ENCODE results near the gene TSPAN18. TPM values are rescaled to one million over a fixed set of nuclear protein-coding genes. Genes with fewer than 3 reads are reported as not detected.
A peak's percentile ranks its signal among the peaks of the same experiment; 100 is the strongest.

Gene TSPAN18
- total RNA-seq, 1 donor from 2014 or later: 31.5 TPM

DNA sequence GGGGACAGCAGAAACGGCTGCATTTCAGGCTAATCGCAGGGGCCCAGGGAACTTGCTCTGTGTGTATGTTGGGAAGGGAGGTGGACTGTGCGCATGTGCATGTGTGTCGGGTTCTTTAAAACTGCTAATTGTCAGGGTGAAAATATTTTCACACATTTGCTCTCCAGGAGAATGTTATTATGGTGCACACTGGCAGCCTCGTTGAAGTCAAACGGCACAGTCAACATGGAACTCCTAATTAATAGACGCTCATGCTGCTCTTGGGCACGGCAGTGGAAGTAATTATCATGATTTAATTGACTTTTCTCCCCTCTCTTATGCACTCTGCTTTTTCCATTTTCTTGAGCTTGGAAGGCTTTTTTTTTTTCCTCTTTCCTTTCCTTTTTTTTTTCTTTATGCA lies 92.6 kb downstream of the TSPAN18 start:
- DNase-seq (ENCODE audit: low read depth in 2 of 2): no peak

DNA sequence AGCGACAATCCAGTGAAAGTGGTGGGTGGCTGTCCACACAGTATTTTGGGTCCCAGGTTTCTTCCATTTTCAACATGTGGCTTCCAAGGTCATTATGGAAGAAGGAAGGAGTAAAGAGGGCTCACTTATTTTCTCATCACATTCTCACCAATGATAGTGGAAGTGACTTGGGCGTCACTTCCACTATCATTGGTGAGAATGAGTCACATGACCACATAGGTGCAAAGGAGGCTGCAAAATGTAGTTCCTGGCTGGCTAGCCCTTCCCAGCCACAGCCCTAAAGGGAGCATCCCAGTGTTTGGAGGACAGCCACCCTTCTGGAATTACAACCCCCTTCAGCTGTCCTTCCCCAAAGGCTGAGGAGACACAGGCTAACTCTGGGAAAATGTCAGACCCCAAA lies 95.6 kb downstream of the TSPAN18 start:
- DNase-seq (ENCODE audit: low read depth in 2 of 2): no peak

DNA sequence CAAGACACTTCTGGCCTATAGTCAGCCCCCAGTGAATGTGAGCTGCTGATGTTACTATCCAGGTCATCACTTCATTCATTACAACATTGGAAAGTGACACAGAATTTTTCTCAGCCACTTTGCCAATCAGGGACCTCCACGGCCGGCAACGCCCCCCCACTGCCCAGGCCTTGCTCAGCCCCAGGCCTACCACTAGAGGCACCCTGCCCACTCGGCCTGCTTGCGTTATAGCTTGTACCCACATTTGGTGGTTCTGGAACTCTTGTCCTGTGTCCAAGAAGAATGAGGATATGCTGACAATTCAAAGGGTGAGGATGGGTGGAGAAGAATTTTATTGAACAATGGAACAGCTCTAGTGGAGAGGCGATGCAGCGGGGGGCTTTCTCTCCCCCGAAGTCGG lies 96.2 kb downstream of the TSPAN18 start:
- peak; percentile 16 to 40 for DNase-seq (ENCODE audit: low read depth in 2 of 2)

DNA sequence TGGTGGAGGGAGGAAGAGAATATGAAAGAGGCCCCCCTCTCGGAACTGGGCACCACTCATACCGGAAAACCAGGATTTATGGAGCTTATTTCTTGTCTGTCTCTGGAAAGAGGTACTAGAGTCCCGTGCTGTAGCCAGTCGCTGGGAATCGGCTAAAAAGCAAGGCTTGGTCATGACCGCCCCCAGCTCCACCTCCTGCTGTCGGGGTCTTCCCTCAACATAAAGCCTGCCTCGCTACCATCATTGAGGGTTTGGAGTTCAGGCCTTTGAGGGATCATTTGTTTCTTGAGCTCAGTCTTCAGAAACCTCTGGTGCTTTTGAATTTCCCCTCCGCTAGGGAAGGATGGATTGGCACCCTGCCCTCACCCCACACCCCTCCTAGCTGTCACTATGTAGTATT lies 97.1 kb downstream of the TSPAN18 start:
- peak in 1 of 2 donors; percentile 49 for DNase-seq (ENCODE audit: low read depth in 2 of 2)

DNA sequence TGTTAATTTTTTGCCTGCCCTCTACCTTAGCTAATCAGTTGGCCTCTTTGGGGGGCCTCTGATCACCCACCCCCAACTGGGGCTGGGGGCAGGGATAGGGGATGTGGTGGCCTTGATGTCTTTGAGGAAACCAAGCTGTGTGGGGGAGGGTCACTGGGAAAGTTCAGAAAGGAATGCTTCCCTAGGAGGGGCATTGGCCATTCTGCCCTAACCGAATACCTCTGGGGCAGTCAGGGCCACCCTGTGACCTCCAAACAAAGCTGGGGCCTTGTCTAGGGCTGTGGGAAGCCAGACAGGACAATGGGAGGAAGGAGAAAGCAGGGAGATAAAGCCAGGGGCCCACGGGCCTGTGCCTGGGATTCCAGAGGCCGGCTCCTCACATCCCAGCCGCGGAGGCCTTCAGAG lies 97.5 kb downstream of the TSPAN18 start:
- DNase-seq (ENCODE audit: low read depth in 2 of 2): peak; percentile 52 to 95

DNA sequence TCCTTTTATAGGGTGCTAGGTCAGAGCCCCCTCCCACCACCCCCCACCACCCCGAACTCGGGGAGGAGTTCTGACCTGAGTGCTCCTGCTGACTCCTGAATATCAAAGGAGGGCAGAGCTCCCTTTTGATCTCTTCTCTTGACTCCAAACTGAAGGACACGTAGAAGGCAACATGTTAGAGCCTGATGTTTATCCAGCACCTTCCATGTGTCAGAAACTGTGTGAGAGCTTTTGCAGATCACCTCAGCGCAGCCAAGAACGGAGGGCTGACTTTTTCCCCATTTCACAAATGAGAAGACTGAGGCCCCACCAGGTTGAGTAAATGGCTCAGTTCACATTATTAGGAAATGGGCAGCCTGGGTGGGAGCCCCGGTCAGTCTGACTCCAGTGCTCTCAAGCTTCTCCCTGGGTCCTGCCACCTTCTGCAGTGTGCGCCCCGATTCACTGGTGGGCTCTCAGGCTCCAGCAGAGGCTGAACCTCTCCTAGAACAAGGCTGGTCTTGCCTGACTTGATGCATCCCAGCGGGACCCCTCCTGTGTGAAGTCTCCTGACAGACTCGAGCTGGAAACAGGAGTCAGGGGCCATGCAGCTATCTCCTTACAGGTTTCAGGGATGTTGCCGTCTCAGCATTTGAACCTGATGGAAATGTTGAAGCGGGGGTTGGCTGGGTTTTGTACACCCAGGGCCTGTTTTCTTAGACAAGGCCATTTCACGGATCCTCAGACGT lies 98.5 kb downstream of the TSPAN18 start:
- no peak for DNase-seq (ENCODE audit: low read depth in 2 of 2)

DNA sequence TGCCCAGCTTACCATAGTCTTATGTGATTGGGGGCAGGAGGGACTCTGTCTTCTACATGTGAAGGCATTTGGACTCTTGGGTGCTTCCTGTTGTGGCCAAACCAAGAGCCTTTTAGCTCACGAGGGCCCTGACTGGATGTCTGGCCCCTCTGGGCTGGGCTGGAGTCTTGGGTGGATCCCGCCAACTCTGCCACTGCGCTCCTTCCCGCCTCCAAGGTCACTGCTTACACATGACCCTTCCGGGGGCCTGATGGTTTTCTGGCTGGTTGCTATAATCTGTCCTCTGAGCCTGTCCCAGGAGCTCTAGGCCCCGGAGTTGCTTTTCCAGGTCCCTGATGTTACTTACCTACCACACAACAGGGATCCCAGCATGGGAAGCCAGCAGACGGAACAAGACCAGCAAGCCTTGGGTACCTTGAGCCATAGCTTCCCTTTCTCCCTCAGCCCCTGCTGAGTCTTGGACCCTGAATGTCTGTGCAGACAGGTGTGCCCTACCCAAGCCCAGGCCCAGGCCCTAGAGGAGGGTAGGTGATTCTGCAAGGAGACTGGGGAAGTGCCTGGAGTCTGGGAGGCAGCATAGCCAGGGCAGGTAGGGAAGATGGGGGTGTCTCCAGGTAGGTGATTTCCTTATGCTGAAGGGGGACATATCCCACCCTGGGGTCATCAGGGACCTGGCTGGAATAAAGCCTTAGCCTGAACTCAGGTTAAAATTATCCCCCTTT lies 100.3 kb downstream of the TSPAN18 start:
- no peak for DNase-seq (ENCODE audit: low read depth in 2 of 2)

DNA sequence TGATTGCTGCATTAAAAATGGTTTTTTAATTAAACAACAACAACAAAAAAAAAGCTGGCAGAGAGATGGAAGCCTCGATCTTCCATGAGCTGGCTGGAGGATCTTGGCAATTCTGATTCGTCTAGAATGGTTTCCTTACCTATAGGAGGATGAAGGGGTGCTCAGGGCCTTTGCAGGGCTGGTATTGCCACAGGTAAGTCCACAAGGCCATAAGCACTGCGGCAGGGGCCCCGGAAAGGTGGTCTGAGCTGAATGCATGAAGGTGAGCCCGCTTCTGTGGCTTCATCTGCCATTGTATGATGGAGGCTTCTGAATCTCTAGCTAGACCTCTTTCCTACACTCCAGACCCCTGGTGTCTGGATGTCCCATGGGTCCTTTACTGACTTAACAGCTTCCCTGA lies 101.5 kb downstream of the TSPAN18 start:
- no peak for DNase-seq (ENCODE audit: low read depth in 2 of 2)

DNA sequence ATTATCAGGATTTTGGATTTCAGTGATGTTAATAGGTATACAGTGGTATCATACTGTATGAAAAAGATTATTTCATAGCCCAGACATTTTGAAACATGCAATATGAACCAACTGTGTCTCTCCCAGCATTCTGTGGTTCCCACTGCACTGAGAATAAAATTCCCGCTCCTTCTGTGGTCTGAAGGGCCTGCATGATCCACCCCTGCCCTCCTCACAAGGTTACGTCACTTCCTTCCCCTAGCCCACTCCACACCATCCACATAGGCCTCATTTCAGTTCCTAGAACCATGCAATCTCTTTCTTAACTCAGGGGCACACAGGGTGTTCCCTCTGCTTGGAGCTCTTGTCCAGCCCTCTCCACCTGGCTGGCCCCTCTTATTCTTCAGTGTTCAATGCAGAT lies 103.1 kb downstream of the TSPAN18 start:
- no peak for DNase-seq (ENCODE audit: low read depth in 2 of 2)

DNA sequence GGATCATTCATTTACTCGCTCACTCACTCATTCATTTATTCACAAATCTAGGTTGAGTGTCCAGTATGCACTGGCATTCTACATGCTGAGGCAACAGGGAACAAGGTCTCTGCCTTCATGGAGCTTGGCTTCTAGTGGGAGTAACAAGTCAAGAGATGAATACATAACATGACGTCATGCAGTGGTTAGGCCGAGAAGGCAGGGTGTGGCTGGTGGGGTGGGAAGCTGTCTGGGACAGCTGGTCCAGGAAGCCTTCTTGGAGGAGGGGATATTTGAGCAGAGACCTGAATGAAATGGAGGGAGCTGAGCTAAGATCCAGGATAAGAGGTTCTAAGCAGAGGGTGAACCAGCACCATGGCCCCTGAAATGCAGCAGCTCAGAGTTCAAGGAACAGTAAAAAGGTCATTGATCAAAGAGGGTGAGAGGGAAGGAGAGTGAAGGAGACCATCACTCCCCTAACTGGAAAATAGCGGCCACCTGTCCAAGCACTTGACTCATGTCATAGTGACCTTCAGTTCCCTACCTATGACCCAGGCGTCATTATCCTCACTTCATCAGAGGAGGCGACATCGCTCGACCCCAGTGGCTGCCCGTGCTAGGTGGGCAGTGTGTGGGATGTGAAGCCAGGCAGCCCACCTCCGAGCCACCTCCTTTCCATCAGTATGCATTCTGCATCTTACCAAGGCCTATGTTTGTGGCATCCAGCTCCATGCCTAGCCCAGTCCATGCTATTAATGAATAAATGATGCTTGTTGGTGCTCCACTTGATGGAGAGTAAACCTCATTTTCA lies 105.0 kb downstream of the TSPAN18 start:
- DNase-seq (ENCODE audit: low read depth in 2 of 2): no peak

DNA sequence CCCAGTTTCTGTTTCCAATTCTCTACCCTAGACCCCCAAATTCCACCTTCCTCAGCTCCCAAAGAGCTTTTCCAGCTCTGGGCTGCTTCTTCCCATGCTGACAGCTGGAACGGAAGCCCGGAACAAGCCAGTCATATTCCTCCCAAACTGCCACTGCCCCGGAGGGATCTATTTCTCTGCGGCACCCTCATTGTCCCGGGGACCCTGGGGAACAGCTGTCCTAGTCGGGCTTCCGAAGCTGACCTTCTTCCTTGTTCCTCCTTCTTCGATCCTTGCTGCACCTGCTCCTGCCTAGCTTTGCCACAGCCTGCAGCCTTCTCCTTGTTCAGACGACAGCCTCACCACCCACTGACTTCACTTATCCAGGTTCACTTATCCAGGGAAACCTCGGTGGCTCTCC lies 105.7 kb downstream of the TSPAN18 start:
- DNase-seq (ENCODE audit: low read depth in 2 of 2): no peak

DNA sequence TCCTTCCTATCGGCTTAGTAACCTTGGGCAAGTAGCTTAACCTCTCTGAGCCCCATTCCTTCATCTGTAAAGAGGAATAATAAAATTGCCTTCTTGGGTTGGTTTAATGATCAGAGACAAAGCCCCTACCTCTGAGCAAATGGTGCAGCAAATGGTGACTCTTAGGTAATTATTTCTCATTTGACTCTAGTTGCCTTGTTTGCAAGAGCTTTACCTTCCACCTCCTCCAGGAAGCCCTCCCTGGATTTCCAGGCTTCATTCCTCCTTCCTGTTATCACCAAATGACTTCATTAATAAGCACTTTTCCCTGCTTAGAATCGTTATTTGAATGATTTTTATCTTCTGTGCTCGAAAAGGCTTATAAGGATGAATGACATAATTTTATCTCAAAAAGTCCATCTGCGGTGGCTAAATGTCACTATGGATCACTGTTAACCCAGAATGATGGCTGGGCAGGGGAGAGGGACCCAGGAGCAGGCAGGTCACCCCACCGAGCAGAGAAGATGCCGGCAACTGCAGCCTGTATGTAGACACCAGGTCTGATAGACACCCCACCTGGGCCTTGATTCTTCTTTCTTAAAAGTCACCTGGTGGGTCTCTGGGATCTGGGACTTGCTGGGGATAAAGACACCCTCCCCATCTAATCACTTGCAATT lies 106.6 kb downstream of the TSPAN18 start:
- DNase-seq (ENCODE audit: low read depth in 2 of 2): no peak

DNA sequence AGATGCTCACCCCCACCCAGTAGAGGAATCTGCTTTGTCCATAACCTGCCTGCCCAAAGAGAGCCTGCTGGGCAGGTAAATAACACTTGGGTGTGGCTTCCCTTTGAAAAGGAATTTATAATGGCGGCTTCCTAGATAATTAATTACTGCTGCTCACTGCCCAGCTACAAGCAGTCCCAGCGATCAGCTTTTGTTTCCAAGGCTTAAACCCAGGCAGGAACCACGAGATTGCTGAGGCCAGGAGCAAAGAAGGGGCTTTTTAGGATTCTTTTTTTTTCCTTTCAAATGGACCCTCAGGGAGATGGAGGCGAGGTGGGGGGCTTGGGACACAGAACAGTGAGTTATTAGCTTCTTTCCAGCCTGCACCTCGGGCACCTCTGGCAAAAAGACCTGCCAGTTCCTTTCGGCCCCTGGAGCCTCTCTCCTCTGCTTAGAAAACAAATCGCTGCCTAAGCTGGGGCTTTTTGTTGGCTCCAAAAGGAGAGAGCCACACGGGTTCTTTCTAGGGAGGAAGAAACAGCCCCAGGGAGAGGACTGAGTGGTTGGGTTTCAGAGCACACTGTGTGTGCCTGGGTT lies 107.2 kb downstream of the TSPAN18 start:
- DNase-seq (ENCODE audit: low read depth in 2 of 2): no peak

DNA sequence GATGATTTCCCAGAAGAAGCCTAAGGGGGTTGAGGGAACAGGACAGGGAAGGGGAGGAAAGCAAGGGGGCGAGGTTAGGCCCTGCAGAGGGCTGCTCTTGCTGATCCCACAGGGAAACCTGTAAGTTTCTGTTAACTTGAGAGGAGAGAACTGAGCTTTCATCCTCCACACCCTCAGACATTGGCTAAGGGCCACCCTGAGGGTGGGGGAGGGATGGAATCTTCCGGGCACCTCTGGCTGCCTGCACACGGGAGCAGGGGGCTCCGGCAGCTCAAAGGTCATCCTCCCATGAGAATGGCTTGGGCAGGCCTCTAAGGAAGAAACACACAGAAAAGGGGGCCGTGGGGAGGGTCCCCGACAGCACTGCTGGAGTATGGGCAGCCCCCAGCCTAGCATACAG lies 108.1 kb downstream of the TSPAN18 start:
- no peak for DNase-seq (ENCODE audit: low read depth in 2 of 2)

DNA sequence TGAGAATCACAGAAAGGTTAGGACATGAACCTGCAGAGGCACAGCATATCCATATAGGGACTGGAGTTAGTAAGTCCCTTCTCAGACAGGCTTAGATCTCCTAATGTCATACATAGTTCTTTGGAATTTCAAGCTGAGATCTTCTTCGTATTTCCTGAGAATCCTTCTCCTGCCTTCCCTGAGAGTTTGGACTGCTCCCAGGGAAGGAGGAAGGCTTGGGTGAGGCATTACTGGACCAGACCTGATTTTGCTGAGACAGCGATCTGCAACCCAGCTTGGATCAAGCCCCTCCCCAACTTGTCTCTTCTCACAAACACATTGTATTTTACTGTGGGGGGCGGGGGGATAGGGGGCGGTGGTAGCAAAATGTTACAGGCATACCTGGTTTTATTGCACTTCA lies 108.5 kb downstream of the TSPAN18 start:
- DNase-seq (ENCODE audit: low read depth in 2 of 2): no peak

DNA sequence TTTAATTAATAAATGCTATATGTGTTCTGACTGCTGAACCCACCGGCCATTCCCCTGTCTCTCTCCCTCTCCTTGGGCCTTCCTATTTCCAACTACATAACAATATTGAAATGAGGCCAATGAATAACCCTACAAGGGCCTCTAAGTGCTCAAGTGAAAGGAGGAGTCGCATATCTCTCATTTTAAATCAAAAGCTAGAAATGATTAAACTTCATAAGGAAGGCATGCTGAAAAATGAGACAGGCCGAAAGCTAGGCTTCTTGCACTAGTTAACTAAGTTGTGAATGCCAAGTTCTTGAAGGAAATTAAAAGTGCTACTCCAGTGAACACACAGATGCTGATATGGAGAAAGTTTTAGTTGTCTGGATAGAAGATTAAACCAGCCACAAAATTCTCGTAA lies 109.2 kb downstream of the TSPAN18 start:
- no peak for DNase-seq (ENCODE audit: low read depth in 2 of 2)

DNA sequence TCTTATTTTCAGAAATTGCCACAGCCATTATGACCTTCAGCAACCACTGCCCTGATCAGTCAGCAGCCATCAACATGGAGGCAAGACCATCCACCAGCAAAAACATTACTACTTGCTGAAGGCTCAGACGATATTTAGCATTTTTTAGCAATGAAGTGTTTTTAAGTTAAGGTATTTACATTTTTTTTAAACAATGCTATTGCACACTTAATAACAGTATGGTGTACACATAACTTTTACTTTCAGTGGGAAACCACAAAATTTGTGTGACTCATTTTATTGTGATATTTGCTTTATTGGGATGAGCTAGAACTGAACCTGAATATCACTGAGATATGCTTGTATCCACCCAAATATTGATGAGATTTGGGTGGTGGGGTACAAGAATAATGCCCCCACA lies 110.9 kb downstream of the TSPAN18 start:
- no peak for DNase-seq (ENCODE audit: low read depth in 2 of 2)

DNA sequence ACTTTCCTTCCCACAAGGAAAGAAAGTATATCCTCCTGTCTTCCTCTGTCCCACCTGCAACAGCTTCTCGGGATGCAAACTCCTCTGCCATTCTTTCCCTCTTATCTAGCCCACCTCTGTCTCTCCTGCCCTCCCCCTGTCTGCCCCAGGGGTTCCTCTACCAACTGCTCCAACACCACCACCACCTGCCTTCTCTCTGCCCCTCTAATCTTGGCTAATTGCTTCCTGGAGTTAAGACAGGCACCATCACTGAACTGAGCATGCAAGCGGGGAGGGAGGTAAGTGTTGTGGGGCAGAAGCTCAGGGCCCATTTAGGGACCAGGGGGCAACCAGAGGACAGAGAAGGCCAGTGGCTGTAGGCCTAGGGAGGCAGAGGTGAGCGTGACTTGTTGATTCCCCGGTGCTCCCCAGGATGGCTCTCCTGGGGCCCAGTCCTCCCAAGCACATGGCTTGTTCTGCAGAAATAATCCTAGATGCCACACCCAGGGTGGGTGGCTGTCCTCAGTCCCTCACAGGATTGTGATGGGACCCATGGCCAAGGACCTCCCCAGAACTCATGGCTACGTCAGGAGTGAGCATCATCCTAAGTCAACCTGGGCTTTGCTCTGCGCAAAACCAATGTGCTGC lies 112.8 kb downstream of the TSPAN18 start:
- no peak for DNase-seq (ENCODE audit: low read depth in 2 of 2)

DNA sequence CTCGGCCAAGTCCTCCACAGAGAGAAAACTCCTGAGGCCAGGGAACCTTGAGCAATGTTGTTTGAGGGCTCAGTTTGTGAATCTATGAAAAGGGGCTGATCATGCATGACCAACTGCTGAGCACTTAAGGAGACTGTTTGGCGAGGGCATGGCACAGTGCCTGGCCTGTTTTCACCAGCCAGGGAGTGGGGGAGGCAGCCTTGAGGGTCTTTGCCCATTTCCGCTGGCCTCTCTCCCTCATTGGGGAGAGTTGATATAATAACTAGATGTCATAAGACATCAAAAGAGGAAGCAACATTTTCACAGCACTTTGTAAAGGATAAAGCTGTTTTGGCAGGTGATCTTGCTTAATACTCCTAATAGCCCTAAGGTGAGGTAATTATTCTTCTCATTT lies 113.3 kb downstream of the TSPAN18 start:
- no peak for DNase-seq (ENCODE audit: low read depth in 2 of 2)

DNA sequence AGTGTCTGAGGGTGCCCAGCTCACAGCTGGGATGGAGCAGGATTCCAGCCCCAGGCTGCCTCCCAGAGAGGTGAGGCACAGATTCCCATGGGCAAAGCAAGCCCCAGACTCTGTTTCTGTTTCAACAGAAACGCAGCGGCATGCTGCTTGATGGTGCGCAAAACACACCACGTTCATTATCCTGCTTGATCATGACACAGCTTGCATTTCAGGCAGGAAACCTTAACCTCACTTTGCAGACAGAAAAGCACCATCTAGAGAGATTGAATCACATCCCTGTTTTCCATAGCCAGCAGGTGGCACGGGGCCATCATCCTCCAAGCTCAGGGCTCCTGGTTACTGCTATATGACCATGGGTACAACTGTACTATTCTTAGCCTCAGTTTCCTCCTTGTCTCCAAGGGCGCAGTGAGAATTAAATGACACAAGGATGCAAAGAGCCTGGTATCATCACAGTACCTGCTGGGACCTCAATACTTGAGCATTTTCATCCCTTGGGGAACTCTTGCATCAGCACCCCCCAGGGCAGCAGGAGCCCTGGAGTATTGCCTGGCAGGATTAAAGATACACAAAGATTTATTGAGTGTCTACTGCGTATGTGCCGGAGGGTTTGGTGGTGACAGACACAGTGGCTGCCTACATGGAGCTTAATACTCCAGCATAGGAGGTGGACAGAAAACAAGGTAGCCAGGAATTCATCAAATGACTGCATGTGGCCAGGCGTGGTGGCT lies 113.9 kb downstream of the TSPAN18 start:
- no peak for DNase-seq (ENCODE audit: low read depth in 2 of 2)
